Neural progenitor cell (in vitro differentiated cells): ENCODE results near the gene MICAL2.

Source experiments
- CTCF ChIP-seq: fragments of 200-600 bp; sonication (generic); IDR thresholded peaks from 2 replicates; pipeline ENCODE4 v1.5.1; 2017; ENCODE audit warnings: antibody characterized with exemption, mild to moderate bottlenecking
- EZH2phosphoT487 ChIP-seq: fragments of 200-600 bp; sonication (generic); IDR thresholded peaks from 2 replicates; pipeline ENCODE4 v1.6.1; 2017; ENCODE audit warnings: antibody characterized with exemption

- TF ChIP-seq EZH2phosphoT487 (no peak), CTCF (no peak)
Measured at GRCh38 chr11:12280838-12281565, 170.6 kb downstream of the MICAL2 start.
